ENCODE results near the gene APCDD1L. TPM values are rescaled to one million over a fixed set of nuclear protein-coding genes. Genes with fewer than 3 reads are reported as not detected.

The APCDD1L gene
- polyA plus RNA-seq, 1 donor from 2014 or later, result not detected

- H3K36me3 ChIP-seq (ENCODE audit: insufficient read depth, low read length), result no peaks in the 10 kb centered on the region
- H4K20me1 ChIP-seq (ENCODE audit: insufficient read depth), result no peaks in the 10 kb centered on the region
- H2AFZ ChIP-seq (ENCODE audit: low read depth, low read length), result no peak overlapping the region
- H3K79me2 ChIP-seq (replicated peaks; ENCODE audit: insufficient read depth, low read length), result no peaks in the 10 kb centered on the region
- H3K27me3 ChIP-seq (ENCODE audit: insufficient read depth, low read depth, low read length), result no peaks in the 10 kb centered on the region
- H3K9me3 ChIP-seq (ENCODE audit: low read length), result no peaks in the 10 kb centered on the region
- no peak overlapping the region for H3K4me3 ChIP-seq (ENCODE audit: low read length)
- H3F3A ChIP-seq (ENCODE audit: insufficient read depth, low read length, poor library complexity, severe bottlenecking), result no peaks in the 10 kb centered on the region
- H3K9ac ChIP-seq (ENCODE audit: low read length), result no peak overlapping the region
- TF ChIP-seq RAD21 (conservative IDR thresholded peaks at IDR 0.05) (no peak), TAF1 (IDR thresholded peaks at IDR 0.05; ENCODE audit: low read depth) (no peak), MXI1 (conservative IDR thresholded peaks at IDR 0.05; ENCODE audit: poor library complexity, severe bottlenecking) (no peak), REST (IDR thresholded peaks at IDR 0.05; ENCODE audit: borderline replicate concordance) (no peak)
- H3K4me2 ChIP-seq (ENCODE audit: low read length), result no peak overlapping the region
- H3K27ac ChIP-seq (ENCODE audit: low read length), result no peak overlapping the region
- H3K9me2 ChIP-seq (ENCODE audit: insufficient read depth, low read length), result no peaks in the 10 kb centered on the region
These were observed 42.8 kb downstream of the APCDD1L start for GRCh38 chr20:58472273-58473018.

- Histone ChIP-seq H3K9me2 (ENCODE audit: insufficient read depth, low read length) (no peaks in the 10 kb centered on the region), H3K9ac (ENCODE audit: low read length) (no peak overlapping the region), H3K4me3 (ENCODE audit: low read length) (no peak overlapping the region), H3K36me3 (ENCODE audit: insufficient read depth, low read length) (no peaks in the 10 kb centered on the region), H2AFZ (ENCODE audit: low read depth, low read length) (no peak overlapping the region), H3K9me3 (ENCODE audit: low read length) (no peaks in the 10 kb centered on the region), H3K79me2 (replicated peaks; ENCODE audit: insufficient read depth, low read length) (no peaks in the 10 kb centered on the region), H3K4me2 (ENCODE audit: low read length) (no peak overlapping the region), H3K27me3 (ENCODE audit: insufficient read depth, low read depth, low read length) (no peaks in the 10 kb centered on the region), H3F3A (ENCODE audit: insufficient read depth, low read length, poor library complexity, severe bottlenecking) (no peaks in the 10 kb centered on the region), H3K27ac (ENCODE audit: low read length) (no peak overlapping the region), H4K20me1 (ENCODE audit: insufficient read depth) (no peaks in the 10 kb centered on the region)
- TF ChIP-seq EZH2 (IDR thresholded peaks at IDR 0.05; ENCODE audit: borderline replicate concordance, insufficient read depth, low read length, poor library complexity, severe bottlenecking) (no peak), REST (IDR thresholded peaks at IDR 0.05; ENCODE audit: borderline replicate concordance) (no peak), POLR2AphosphoS5 (IDR thresholded peaks at IDR 0.05) (no peak), RAD21 (conservative IDR thresholded peaks at IDR 0.05) (no peak), MXI1 (conservative IDR thresholded peaks at IDR 0.05; ENCODE audit: poor library complexity, severe bottlenecking) (no peak), TAF1 (IDR thresholded peaks at IDR 0.05; ENCODE audit: low read depth) (no peak), CTCF (IDR thresholded peaks at IDR 0.05; ENCODE audit: poor library complexity, severe bottlenecking) (no peak), EP300 (conservative IDR thresholded peaks at IDR 0.05; ENCODE audit: poor library complexity, severe bottlenecking) (no peak), SMC3 (conservative IDR thresholded peaks at IDR 0.05; ENCODE audit: poor library complexity) (no peak)
These were observed 43.7 kb downstream of the APCDD1L start for GRCh38 chr20:58471193-58472164.

Measured in neural cell (in vitro differentiated cells).